ENCODE data around the gene ENO1.

- TF ChIP-seq POLR2A (IDR thresholded peaks at IDR 0.05; ENCODE audit: low read depth, low read length) (no peak; the same call in 1 of the 2 replicates), POLR2AphosphoS5 (IDR thresholded peaks at IDR 0.05; ENCODE audit: low read depth, low read length) (peak; percentile 44), TAF1 (IDR thresholded peaks at IDR 0.05; ENCODE audit: low read depth, low read length) (no peak), SPI1 (IDR thresholded peaks at IDR 0.05; ENCODE audit: low read depth, low read length) (no peak), POU2F2 (IDR thresholded peaks at IDR 0.05; ENCODE audit: low read depth, low read length) (peak; percentile 30; the same call in 1 of the 2 replicates)
Observed at GRCh38 chr1:8870616-8871538, 7.6 kb downstream of the ENO1 start.
